ENCODE data around the gene GPR158.
"Not testable (repeated sequence)": the region's sequence is repeated elsewhere in the genome, so short reads cannot be mapped to it uniquely, and the experiment has no call there.

Gene GPR158

GRCh38 chr10:25174461-25175230 is at the start of gene GPR158:
TSS of gene GPR158 (plus strand) at chr10:25175001. CDS start at chr10:25175421, 420 bp downstream.
- peak; percentile 5 for DNase-seq (ENCODE audit: low read depth)

- no peak for DNase-seq (ENCODE audit: low read depth)
These were observed 49.6 kb upstream of the GPR158 start for GRCh38 chr10:25125201-25125611.

GRCh38 chr10:25129592-25129991 is 45.2 kb upstream of the GPR158 start:
- no peak for DNase-seq (ENCODE audit: low read depth)

DNA sequence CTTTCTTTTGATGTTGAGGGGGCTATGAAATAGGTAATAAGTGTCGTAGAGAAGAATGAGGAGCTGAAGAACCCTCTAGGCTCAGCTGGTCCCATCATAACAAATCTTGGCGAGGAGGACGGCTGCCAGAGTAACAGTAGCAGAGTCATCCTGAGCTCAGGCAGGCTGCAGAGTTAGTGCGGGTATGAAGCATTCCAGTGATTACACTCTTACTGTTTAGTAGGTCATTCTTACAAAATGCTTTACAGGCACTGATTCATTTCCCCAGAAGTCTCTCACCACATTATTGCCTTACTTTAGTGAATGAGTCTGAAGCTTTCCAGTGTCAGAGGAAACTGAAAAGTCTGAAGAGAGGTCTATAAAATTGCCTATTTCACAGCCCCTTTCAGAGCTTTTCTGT is 43.9 kb upstream of the GPR158 start:
- DNase-seq (ENCODE audit: low read depth), result no peak

GRCh38 chr10:25142116-25142864 is 32.5 kb upstream of the GPR158 start:
- DNase-seq (ENCODE audit: low read depth), result no peak

- no peak for DNase-seq (ENCODE audit: low read depth)
These were observed 17.2 kb upstream of the GPR158 start for GRCh38 chr10:25157650-25158049.

GRCh38 chr10:25159591-25159990 is 15.2 kb upstream of the GPR158 start:
- DNase-seq (ENCODE audit: low read depth), result no peak

- no peak for DNase-seq (ENCODE audit: low read depth)
These were observed 12.4 kb upstream of the GPR158 start for GRCh38 chr10:25162391-25162790.

- DNase-seq (ENCODE audit: low read depth), result not testable (repeated sequence)
These were observed 11.3 kb upstream of the GPR158 start for GRCh38 chr10:25163464-25163863.

DNA sequence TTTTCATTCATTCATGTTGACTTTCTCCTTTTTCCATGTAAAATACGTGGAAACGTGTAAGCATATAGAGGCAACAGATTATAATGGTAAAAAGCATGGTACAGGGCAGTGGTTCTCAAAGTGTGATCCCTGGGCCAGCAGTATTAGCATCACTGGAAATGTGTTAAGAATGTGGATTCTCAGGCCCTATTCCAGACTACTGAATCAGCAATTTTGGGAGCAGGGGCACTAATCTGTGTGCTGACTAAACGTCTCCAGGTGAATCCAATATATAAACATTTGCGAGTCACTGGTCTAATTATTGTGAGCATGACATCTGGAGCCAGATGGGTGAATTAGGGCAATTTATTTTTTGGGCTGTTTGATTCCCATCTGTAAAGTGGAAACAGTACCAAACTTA is 5.1 kb upstream of the GPR158 start:
- DNase-seq (ENCODE audit: low read depth), result no peak

DNA sequence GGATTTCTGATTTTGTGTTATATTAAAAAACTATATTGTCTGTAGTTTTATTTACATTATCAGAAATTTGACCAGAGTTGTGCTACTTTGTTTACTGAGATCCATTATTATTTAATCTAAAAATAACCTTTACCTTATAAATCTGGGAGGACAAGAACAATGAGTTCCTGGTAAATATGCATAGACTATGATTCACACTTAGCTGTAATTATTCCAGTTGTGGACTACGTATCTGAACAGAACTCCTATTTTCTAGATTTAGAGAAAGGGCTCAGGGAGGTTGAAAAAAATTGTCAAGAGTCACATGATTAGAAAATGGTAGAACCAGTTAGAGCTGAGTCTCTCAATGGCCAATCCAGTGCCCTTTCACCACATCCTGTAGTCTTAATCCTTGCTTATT is 4.2 kb upstream of the GPR158 start:
- no peak for DNase-seq (ENCODE audit: low read depth)

GRCh38 chr10:25175527-25176420 is 973 bp downstream of the GPR158 start:
- DNase-seq (ENCODE audit: low read depth), result no peak

DNA sequence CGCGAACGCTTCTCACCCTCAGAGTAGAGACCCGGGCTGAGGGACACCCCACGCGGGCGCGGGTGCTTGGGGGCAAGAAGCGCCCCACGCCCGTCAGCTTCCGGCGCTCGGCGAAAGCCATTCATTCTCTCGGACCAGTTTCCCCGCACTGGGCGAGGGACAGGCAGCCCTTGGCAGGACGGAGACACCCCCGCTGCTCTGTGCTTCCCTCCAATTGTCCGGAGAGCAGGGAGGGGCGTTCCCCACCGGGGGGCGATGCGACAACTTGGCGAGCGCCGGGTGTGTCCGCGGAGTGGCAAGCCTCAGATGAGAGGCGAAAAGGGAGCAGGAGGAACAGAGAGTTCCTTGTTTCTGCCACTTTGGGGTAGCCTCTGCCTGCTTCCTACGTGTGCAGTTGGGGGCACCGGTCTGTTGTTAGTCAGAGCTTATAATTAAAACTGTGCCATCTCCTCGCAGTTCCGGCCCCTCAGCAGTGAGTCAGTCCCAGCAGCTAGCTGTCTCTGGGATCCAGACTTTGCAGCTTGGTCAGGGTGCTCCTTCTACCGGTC is 1.7 kb downstream of the GPR158 start:
- DNase-seq (ENCODE audit: low read depth), result no peak

DNA sequence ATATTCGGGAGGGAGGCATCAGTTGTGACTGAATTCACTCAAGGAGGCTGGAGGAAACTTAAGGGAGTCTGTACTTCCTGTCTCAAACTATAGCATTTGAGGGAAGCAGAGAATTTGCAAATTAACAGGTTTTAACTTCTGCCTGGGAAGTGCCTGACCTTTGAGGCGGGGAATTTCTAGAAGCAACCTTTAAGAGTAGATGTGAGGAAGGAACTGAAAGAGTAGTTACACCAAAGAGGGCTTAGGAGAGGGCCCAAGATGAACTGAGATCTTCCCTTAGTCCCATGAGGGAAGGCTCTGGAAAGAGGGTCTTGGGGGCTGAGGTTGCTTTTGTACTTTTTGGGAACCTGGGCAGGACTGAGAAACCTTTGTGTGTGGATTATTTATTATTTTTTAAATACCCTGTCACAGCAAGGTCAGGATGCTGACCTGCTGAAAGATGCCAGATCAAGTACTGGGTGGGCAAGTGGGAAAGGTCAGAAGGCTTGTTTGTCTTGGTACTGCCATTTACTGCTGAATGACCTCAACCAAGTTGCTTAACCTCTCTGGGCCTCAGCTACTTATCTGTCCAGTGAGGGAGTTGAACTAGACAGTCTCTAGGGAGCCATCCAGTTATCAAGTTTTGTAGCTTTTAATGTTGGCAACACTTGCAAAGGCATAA is 2.4 kb downstream of the GPR158 start:
- no peak for DNase-seq (ENCODE audit: low read depth)

DNA sequence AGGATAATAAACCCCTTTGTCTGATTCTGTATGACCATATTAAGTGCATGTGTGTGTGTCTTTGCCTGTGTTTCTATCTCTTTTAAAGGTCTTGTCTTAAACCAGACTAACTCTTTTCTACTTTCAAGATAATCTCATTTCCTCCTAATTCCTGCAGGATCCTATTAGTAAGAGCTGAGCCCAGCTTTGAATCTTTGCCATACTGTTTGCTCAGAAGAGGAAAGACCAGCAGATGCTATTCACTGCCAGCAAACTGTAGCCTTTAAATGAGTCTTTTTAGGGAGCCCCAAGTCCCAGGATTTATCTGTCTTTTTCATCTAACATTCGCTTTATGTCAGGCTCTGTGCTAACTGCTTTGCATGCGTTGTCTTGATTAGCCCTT is 2.9 kb downstream of the GPR158 start:
- DNase-seq (ENCODE audit: low read depth), result no peak

DNA sequence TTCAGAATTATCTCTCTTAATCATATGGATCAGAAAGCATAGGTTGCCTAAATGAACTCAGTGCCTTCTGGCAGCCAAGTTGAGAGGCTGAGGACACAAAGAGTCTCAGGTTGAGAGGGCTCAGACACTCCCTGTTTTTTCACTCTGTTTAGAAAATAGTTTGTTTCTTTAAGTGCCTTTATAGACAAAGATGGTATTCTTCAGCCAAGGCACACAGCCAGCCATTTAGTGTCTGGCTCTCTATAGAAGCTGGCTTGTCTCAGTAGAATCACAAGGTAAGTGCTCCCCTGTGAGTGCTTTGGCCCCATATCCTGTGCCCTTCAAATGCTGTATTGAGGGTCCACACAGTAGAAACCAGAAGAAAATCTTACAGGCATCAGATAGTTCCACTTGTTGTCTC is 3.6 kb downstream of the GPR158 start:
- DNase-seq (ENCODE audit: low read depth), result no peak

DNA sequence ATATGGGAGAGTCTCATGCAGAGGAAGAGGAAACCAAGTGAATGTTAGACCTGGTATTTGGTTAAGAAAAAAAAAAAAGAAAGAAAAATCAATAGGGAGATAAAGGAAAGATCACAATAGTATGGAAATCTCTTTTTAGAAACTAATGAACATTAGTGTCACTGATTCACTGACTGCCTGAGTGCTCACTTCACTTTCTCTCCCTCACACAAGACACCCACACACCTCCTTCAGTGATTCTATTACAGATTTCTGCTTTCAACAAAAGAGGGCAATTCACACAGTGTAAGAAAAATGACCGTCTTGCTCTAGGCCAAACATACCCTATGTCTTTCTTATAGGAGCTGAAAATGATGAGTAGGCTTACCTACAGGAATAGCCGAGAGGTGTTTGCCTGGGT is 6.0 kb downstream of the GPR158 start:
- DNase-seq (ENCODE audit: low read depth), result no peak

- DNase-seq (ENCODE audit: low read depth), result no peak
These were observed 7.8 kb downstream of the GPR158 start for GRCh38 chr10:25182636-25183035.

GRCh38 chr10:25191162-25191895 is 16.5 kb downstream of the GPR158 start:
- no peak for DNase-seq (ENCODE audit: low read depth)

GRCh38 chr10:25198151-25198550 is 23.4 kb downstream of the GPR158 start:
- DNase-seq (ENCODE audit: low read depth), result no peak
